Measurements from ENCODE around the gene NT5DC3. TPM values are rescaled to one million over a fixed set of nuclear protein-coding genes. Genes with fewer than 3 reads are reported as not detected.

Gene NT5DC3
- total RNA-seq, 2 experiments from 2014 or later = 6.0 to 6.4 TPM

Other genes starting within 250 kb of the NT5DC3 start
- gene HSP90B1, start 89.2 kb upstream of the NT5DC3 start, total RNA-seq = 100 to 1,000 TPM; 392 to 418 TPM
- 10 to 100 TPM; 18.0 to 19.3 TPM for gene TDG, start 124.6 kb upstream of the NT5DC3 start, total RNA-seq
- gene GLT8D2, start 209.0 kb upstream of the NT5DC3 start, total RNA-seq = not detected
- 1 to 10 TPM; 7.4 to 8.3 TPM for gene HCFC2, start 223.3 kb upstream of the NT5DC3 start, total RNA-seq